Nephron (organoid): Measurements from ENCODE around the gene CCL24.
"Not testable (repeated sequence)": the region's sequence is repeated elsewhere in the genome, so short reads cannot be mapped to it uniquely, and the experiment has no call there.

Experiments used
- H3K27ac Mint-ChIP-seq, 3 experiments: 2 replicates each; pipeline ENCODE4 v1.8.0; 2020; ENCODE audit warnings: mixed read lengths in 3 of 3, mild to moderate bottlenecking in 2 of 3, moderate library complexity in 1 of 3
- H3K27me3 Mint-ChIP-seq: 2 replicates; pipeline ENCODE4 v1.8.0; 2021; ENCODE audit warnings: low read depth, mild to moderate bottlenecking, moderate library complexity, mixed read lengths
- H3K36me3 Mint-ChIP-seq: 2 replicates; pipeline ENCODE4 v1.8.0; 2020; ENCODE audit warnings: low read depth, mixed read lengths
- H3K4me1 Mint-ChIP-seq: 2 replicates; pipeline ENCODE4 v1.8.0; 2020; ENCODE audit warnings: mixed read lengths
- H3K4me3 Mint-ChIP-seq, 3 experiments: 2 replicates each; pipeline ENCODE4 v1.8.0; 2020; ENCODE audit warnings: mild to moderate bottlenecking in 3 of 3, mixed read lengths in 3 of 3, moderate library complexity in 2 of 3
- H3K9me3 Mint-ChIP-seq: 2 replicates; pipeline ENCODE4 v1.8.0; 2020; ENCODE audit warnings: mixed read lengths
- CTCF ChIP-seq, 3 experiments: fragments of 200-600 bp; sonication (generic); IDR thresholded peaks; one replicate each; pipeline ENCODE4 v1.5.0; 2021; ENCODE audit warnings: antibody characterized with exemption in 3 of 3; ENCODE audit not compliant: unreplicated experiment in 3 of 3

Gene CCL24, protein sequence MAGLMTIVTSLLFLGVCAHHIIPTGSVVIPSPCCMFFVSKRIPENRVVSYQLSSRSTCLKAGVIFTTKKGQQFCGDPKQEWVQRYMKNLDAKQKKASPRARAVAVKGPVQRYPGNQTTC

DNA sequence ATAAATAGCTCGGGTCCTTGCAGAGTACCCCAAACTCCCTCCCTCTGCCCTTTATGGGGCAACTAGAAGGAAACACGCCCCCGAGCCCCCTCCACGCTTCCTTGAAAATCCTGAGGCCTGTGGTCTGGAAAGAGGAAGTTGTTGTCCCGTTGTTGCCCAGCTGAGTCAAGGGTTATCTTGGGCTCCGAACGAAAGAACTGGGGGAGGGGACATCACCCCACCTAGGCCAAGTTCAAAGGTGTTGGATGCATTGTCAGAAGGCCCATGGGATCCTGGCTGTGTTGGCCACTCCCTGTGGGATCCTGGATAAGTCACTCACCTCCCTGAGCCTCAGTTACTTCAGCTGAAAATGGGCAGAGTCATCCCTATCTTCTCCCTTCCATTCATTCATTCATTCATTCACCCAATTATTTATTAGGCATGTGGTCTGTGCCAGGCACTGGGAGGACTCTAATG, at the start of gene CCL24:
CCL24 (minus strand) TSS at position 26 of the 456 bp plus-strand sequence. CDS start 91 bp downstream, outside the sequence.
- no peaks in the 10 kb centered on the region for H3K4me1 Mint-ChIP-seq
- no peaks in the 10 kb centered on the region for H3K36me3 Mint-ChIP-seq
- H3K27ac Mint-ChIP-seq = no peak within 1 kb of the TSS
- H3K4me3 Mint-ChIP-seq = no peak within 1 kb of the TSS
- peaks cover 17% of the 10 kb centered on the region for H3K27me3 Mint-ChIP-seq
- H3K9me3 Mint-ChIP-seq = no peaks in the 10 kb centered on the region
- no peak for TF ChIP-seq CTCF (IDR thresholded peaks at IDR 0.05; ENCODE audit: unreplicated experiment in 3 of 3)

DNA sequence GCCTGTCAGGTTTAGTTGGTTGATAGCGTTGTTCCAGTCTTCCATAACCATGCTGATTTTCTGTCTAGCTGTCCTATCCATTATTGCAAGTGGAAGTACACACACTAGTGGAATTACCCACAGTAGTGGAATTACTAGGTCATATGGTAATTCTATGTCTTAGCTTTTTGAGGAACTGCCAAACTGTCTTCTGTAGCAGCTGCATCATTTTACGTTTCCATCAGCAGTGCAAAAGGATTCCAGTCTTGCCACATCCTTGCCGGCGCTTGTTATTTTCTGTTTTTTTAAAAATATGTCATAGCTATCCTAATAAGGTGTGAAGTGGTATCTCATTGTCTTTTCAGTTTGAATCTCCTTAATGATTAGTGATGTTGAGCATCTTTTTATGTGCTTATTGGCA, 48.0 kb upstream of the CCL24 start:
- Mint-ChIP-seq H3K4me1 (peaks cover 9% of the 10 kb centered on the region), H3K4me3 (no peak overlapping the region), H3K36me3 (no peaks in the 10 kb centered on the region), H3K27me3 (peaks cover 12% of the 10 kb centered on the region), H3K9me3 (peaks cover 3% of the 10 kb centered on the region), H3K27ac (peak overlapping the region in 2 of 3 experiments; percentile 45 to 68)
- no peak for TF ChIP-seq CTCF (IDR thresholded peaks at IDR 0.05; ENCODE audit: unreplicated experiment in 3 of 3)

GRCh38 chr7:75858410-75858809, 44.8 kb upstream of the CCL24 start:
- H3K9me3 Mint-ChIP-seq = peaks cover 1% of the 10 kb centered on the region
- no peak overlapping the region for H3K27ac Mint-ChIP-seq
- no peak for TF ChIP-seq CTCF (IDR thresholded peaks at IDR 0.05; ENCODE audit: unreplicated experiment in 3 of 3)
- H3K27me3 Mint-ChIP-seq = peaks cover 6% of the 10 kb centered on the region
- peaks cover 6% of the 10 kb centered on the region for H3K4me1 Mint-ChIP-seq
- no peaks in the 10 kb centered on the region for H3K36me3 Mint-ChIP-seq
- H3K4me3 Mint-ChIP-seq = no peak overlapping the region

DNA sequence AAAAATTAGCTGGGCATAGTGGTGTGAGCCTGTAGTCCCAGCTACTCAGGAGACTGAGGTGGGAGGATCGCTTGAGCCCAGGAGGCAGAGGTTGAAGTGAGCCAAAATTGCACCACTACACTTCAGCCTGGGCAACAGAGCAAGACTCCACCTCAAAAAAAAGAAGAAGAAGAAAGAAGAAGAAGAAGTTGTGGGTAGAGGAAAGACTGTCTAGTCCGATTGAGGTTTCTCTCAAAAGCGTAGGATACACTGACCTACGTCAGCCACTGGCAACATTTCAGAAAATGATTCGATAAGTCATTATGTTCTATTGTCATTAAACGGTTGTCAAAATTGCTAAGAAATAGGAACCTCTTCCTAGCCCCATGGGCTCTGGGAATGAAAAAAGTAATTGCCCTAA, 42.9 kb upstream of the CCL24 start:
- Mint-ChIP-seq H3K9me3 (no peaks in the 10 kb centered on the region), H3K4me1 (peaks cover 3% of the 10 kb centered on the region), H3K27me3 (peaks cover 4% of the 10 kb centered on the region), H3K36me3 (no peaks in the 10 kb centered on the region), H3K27ac (no peak overlapping the region), H3K4me3 (no peak overlapping the region)
- TF ChIP-seq CTCF (IDR thresholded peaks at IDR 0.05; ENCODE audit: unreplicated experiment in 3 of 3) = no peak

- H3K9me3 Mint-ChIP-seq, H3K27ac Mint-ChIP-seq, H3K4me3 Mint-ChIP-seq: not testable (repeated sequence)
Measured at GRCh38 chr7:75854813-75855345, 41.3 kb upstream of the CCL24 start.

DNA sequence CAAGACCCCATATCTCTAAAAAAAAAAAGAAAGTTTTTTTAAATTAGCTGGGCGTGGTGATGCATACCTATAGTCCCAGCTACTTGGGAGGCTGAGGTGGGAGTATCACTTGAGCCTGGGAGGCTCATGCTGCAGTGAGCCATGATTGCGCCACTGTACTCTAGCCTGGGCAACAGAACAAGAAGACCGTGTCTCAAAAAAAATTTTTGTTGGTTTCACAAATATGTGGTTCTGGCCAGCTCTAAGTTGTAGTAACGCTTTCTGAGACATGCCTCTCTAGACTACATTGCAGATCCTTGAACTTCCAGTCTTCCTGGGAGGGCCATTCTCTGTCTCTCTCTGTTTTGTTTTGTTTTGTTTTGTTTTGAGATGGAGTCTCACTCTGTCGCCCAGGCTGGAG, 40.6 kb upstream of the CCL24 start:
- Mint-ChIP-seq H3K27ac (no peak overlapping the region), H3K4me1 (no peaks in the 10 kb centered on the region), H3K27me3 (no peaks in the 10 kb centered on the region), H3K9me3 (no peaks in the 10 kb centered on the region), H3K36me3 (no peaks in the 10 kb centered on the region), H3K4me3 (no peak overlapping the region)
- TF ChIP-seq CTCF (IDR thresholded peaks at IDR 0.05; ENCODE audit: unreplicated experiment in 3 of 3) = no peak

More at GRCh38 chr7:75854813-75855345, 41.3 kb upstream of the CCL24 start:
- not testable (repeated sequence) for H3K4me1 Mint-ChIP-seq, H3K27me3 Mint-ChIP-seq, H3K36me3 Mint-ChIP-seq
